ENCODE results near the gene FXYD5. TPM values are rescaled to one million over a fixed set of nuclear protein-coding genes. Genes with fewer than 3 reads are reported as not detected.

FXYD5 gene, protein sequence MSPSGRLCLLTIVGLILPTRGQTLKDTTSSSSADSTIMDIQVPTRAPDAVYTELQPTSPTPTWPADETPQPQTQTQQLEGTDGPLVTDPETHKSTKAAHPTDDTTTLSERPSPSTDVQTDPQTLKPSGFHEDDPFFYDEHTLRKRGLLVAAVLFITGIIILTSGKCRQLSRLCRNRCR
- total RNA-seq = 10 to 100 TPM; 20.1 to 32.4 (median 28.8) TPM
- polyA plus RNA-seq = 100 to 1,000 TPM in 1 of 3 donors, 10 to 100 TPM in 2; 18.5 to 102 (median 27.0) TPM

DNA sequence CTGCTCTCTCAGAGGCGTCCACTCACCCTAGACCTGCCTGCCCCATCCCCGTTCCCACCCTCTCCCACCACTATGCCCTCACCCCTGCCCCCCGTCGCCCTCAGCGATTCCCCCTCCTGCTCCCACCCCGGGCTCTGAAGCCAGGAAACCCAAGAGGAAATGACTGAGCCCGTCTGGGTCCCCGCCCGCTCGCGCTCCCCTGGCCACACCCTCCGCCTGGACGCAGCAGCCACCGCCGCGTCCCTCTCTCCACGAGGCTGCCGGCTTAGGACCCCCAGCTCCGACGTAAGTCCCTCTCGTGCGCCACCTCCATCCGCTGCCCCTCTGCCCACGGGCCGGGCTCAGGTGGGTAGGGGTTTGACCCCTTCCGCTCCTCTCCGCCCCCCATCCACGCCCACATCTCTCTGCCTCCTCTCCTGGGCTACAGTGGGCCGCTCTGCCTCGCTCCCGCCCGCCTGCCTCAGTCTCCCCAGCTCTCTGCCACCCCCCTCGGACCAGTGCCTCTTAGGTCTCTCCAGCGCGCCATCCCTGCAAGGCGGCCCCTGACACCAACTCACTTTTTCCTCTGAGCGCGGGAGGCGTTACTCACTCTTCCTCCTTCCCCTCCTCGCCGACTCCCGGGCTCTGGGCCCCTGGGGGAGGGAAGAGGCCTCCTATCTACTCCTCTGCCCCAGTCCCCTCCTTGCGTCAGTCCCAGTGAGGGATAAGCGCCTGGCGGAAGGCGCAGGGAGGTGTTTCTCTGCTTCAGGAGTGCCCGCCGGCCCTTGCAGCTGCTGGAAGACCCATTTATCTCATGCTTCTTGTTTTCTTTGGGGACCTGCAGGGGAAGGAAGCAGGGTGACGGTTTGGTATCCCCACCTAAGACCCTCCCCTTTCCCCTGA, at the start of gene FXYD5:
Gene FXYD5, plus strand, starts transcription at position 211 of the 882 bp plus-strand sequence. CDS start 816 bp downstream, outside the sequence.
- Histone ChIP-seq H3K27ac (peak within 1 kb of the TSS; percentile 42 to 77 (median 66)), H3K9me3 (no peaks in the 10 kb centered on the region), H3K36me3 (peaks cover 0 to 6% (median 0%) of the 10 kb centered on the region in 4 donors), H3K4me1 (peaks cover 0 to 25% (median 16%) of the 10 kb centered on the region in 4 donors), H3K4me3 (peak within 1 kb of the TSS; percentile 33 to 56 (median 48)), H3K27me3 (peaks cover 16 to 64% (median 37%) of the 10 kb centered on the region in 3 donors)
- 1% methylated on average over 49 of the region's 49 CpGs for WGBS, 2 donors
- DNase-seq = peak; percentile 85
- TF ChIP-seq POLR2AphosphoS5 (IDR thresholded peaks at IDR 0.05) = peak; percentile 9 to 47 (median 28)
- no peak for TF ChIP-seq EP300 (IDR thresholded peaks at IDR 0.05)
- TF ChIP-seq POLR2A (IDR thresholded peaks at IDR 0.05) = no peak
- TF ChIP-seq, protein P1, sequence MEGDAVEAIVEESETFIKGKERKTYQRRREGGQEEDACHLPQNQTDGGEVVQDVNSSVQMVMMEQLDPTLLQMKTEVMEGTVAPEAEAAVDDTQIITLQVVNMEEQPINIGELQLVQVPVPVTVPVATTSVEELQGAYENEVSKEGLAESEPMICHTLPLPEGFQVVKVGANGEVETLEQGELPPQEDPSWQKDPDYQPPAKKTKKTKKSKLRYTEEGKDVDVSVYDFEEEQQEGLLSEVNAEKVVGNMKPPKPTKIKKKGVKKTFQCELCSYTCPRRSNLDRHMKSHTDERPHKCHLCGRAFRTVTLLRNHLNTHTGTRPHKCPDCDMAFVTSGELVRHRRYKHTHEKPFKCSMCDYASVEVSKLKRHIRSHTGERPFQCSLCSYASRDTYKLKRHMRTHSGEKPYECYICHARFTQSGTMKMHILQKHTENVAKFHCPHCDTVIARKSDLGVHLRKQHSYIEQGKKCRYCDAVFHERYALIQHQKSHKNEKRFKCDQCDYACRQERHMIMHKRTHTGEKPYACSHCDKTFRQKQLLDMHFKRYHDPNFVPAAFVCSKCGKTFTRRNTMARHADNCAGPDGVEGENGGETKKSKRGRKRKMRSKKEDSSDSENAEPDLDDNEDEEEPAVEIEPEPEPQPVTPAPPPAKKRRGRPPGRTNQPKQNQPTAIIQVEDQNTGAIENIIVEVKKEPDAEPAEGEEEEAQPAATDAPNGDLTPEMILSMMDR (IDR thresholded peaks at IDR 0.05) = no peak
- intact Hi-C loops (cut with DNase I) = no loop called here

DNA sequence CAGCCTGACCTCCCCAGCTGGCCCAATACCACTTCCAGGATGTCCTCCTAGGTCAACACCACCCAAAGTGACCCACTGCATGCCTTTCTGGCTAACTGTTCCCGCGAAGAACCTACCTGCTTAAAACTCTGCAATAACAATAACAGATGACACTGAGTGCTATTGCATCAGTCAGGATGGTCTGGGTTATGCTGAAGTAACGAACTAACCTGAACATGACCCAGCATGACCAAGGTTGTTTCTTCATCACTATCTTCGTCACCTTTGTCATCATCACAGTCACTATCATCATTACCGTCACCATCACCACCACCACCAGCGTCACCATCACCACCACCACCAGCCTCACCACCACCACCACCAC, 49.5 kb upstream of the FXYD5 start:
- Histone ChIP-seq H3K36me3 (no peaks in the 10 kb centered on the region), H3K27me3 (no peaks in the 10 kb centered on the region), H3K4me3 (no peak overlapping the region), H3K27ac (no peak overlapping the region), H3K4me1 (no peaks in the 10 kb centered on the region), H3K9me3 (no peaks in the 10 kb centered on the region)
- intact Hi-C loops (cut with DNase I) = no loop called here
- no peak for DNase-seq
- WGBS, 2 donors = 95% methylated on average over 6 of the region's 6 CpGs
- TF ChIP-seq POLR2AphosphoS5 (IDR thresholded peaks at IDR 0.05) = no peak
- TF ChIP-seq, protein P1 (IDR thresholded peaks at IDR 0.05) = no peak
- no peak for TF ChIP-seq POLR2A (IDR thresholded peaks at IDR 0.05)
- TF ChIP-seq EP300 (IDR thresholded peaks at IDR 0.05) = no peak

DNA sequence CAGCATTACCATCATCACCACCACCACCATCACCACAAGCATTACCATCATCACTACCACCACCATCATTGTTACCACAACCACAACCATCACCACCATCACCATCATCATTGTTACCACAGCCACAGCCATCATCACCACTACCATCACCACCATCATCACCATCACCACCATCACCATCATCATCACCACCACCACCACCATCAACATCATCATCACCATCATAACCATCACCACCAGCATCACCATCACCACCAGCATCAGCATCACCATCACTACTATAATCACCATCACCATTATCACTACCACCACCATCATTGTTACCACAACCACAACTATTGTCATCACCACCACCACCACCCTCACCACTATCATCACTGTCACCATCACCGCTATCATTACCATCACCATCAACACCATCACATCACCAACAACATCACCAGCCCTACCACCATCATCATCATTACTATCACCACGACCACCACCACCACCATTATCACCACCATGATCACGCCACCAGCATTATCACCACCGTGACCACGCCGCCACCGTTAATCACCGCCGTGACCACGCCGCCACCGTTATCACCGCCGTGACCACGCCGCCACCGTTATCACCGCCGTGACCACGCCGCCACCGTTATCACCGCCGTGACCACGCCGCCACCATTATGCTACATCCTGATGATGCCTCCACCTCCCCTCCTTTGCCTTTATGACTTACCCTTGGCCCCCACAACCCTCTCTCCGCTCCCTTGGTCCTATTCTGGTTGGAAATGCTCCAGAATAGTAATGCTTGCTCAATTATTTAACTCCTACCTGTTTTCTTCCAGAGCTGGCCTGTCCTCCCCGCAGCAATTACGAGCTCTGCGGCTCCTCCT, 48.9 kb upstream of the FXYD5 start:
- WGBS, 2 donors = 82 to 88% methylated on average over 30 of the region's 30 CpGs
- no peaks in the 10 kb centered on the region for H3K36me3 ChIP-seq

DNA sequence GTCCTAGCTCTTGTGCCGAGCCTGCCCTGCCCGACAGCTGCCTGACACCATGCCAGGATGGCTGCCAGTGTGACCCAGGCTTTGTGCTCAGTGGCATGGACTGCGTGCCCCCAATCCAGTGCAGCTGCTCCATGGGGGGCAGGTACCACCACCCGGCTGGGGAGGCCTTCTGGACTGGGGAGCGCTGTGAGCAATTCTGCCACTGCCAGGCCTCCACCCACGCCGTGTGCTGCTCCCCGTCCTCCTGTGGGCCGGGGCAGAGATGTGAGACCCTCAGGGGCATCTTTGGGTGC, 48.3 kb upstream of the FXYD5 start:
- Histone ChIP-seq H3K27me3 (no peaks in the 10 kb centered on the region), H3K36me3 (no peaks in the 10 kb centered on the region), H3K27ac (peak overlapping the region in 3 of 4 donors; percentile 25 to 44 (median 33)), H3K9me3 (no peaks in the 10 kb centered on the region), H3K4me3 (no peak overlapping the region), H3K4me1 (no peaks in the 10 kb centered on the region)
- no peak for TF ChIP-seq POLR2AphosphoS5 (IDR thresholded peaks at IDR 0.05)
- TF ChIP-seq EP300 (IDR thresholded peaks at IDR 0.05) = no peak
- TF ChIP-seq, protein P1 (IDR thresholded peaks at IDR 0.05) = no peak
- TF ChIP-seq POLR2A (IDR thresholded peaks at IDR 0.05) = no peak
- intact Hi-C loops (cut with DNase I) = no loop called here
- no peak for DNase-seq
- WGBS, 2 donors = 85 to 93% methylated on average over 9 of the region's 9 CpGs

More for the DNA sequence above, 48.9 kb upstream of the FXYD5 start:
- Histone ChIP-seq H3K27ac (peak overlapping the region in 3 of 4 donors; percentile 25 to 44 (median 33)), H3K4me1 (no peaks in the 10 kb centered on the region), H3K4me3 (no peak overlapping the region), H3K27me3 (no peaks in the 10 kb centered on the region), H3K9me3 (no peaks in the 10 kb centered on the region)
- no peak for DNase-seq
- TF ChIP-seq POLR2AphosphoS5 (IDR thresholded peaks at IDR 0.05) (no peak), POLR2A (IDR thresholded peaks at IDR 0.05) (no peak), EP300 (IDR thresholded peaks at IDR 0.05) (no peak)
- TF ChIP-seq, protein P1 (IDR thresholded peaks at IDR 0.05) = no peak
- intact Hi-C loops (cut with DNase I) = no loop called here
